SK-N-SH (cell line): ENCODE data around the gene FMNL2. TPM values are rescaled to one million over a fixed set of nuclear protein-coding genes. Genes with fewer than 3 reads are reported as not detected.

ENCODE experiments used
- CTCF ChIA-PET: fragments of 300-600, 350-600 bp; formaldehyde crosslinking; extraction: SDS; loops from one replicate; lab custom pipeline; 2021; lab: Yijun Ruan, JAX
- POLR2A ChIA-PET: fragments of 350-600 bp; sonication (Branson Sonifier 250); formaldehyde crosslinking; extraction: SDS; loops from one replicate; lab custom pipeline; 2020; ENCODE audit warnings: antibody characterized with exemption, inconsistent platforms; lab: Yijun Ruan, JAX
- DNase-seq: peaks from one replicate; pipeline ENCODE4 v3.0.0; 2012
- H2AFZ ChIP-seq: fragments of 200-600 bp; sonication (generic); 2 replicates; pipeline ENCODE4 v1.8.1; 2016; ENCODE audit warnings: antibody characterized with exemption, mild to moderate bottlenecking, low read depth
- H3F3A ChIP-seq: fragments of 200-600 bp; sonication (generic); replicated peaks from 2 replicates; pipeline ENCODE3; 2016; ENCODE audit warnings: antibody characterized with exemption, mild to moderate bottlenecking; ENCODE audit not compliant: insufficient read depth
- H3K27ac ChIP-seq, 2 experiments: fragments of 200-500 bp in 1 of 2; fragments of 200-600 bp in 1 of 2; sonication (Bioruptor generic) in 1 of 2; sonication (generic), shearing (Covaris generic) in 1 of 2; 2 replicates each; pipeline versions ENCODE4 v1.5.1 to v1.6.1; 2014 to 2016; ENCODE audit warnings: low read depth in 2 of 2, inconsistent platforms in 1 of 2, low read length in 1 of 2, mild to moderate bottlenecking in 1 of 2, mixed read lengths in 1 of 2
- H3K27me3 ChIP-seq: fragments of 200-600 bp; sonication (generic), shearing (Covaris generic); 2 replicates; pipeline ENCODE4 v1.6.1; 2016; ENCODE audit warnings: mixed run types; ENCODE audit not compliant: insufficient read depth
- H3K36me3 ChIP-seq, 2 experiments: fragments of 200-500 bp in 1 of 2; fragments of 200-600 bp in 1 of 2; sonication (Bioruptor generic) in 1 of 2; sonication (generic) in 1 of 2; replicated peaks in 1 of 2; 2 replicates each; pipeline versions ENCODE3 to v1.5.1; 2014 to 2016; ENCODE audit warnings: low read length in 1 of 2, mild to moderate bottlenecking in 1 of 2; ENCODE audit not compliant: insufficient read depth in 2 of 2, control insufficient read depth in 1 of 2
- H3K4me1 ChIP-seq, 2 experiments: fragments of 200-500 bp in 1 of 2; fragments of 200-600 bp in 1 of 2; sonication (Bioruptor generic) in 1 of 2; sonication (generic), shearing (Covaris generic) in 1 of 2; 2 replicates each; pipeline versions ENCODE4 v1.5.1 to v1.6.1; 2014 to 2016; ENCODE audit warnings: low read depth in 1 of 2, low read length in 1 of 2, mixed run types in 1 of 2; ENCODE audit not compliant: insufficient read depth in 2 of 2, control insufficient read depth in 1 of 2
- H3K4me2 ChIP-seq: fragments of 200-600 bp; sonication (generic), shearing (Covaris generic); 2 replicates; pipeline ENCODE4 v1.6.1; 2017; ENCODE audit warnings: mixed run types
- H3K4me3 ChIP-seq, 2 experiments: fragments of 200-500 bp in 1 of 2; fragments of 200-600 bp in 1 of 2; sonication (Bioruptor generic) in 1 of 2; sonication (generic), shearing (Covaris generic) in 1 of 2; 2 replicates each; pipeline versions ENCODE4 v1.5.1 to v1.8.1; 2014 to 2016; ENCODE audit warnings: low read depth in 2 of 2, inconsistent platforms in 1 of 2, low read length in 1 of 2, mild to moderate bottlenecking in 1 of 2, mixed read lengths in 1 of 2, moderate library complexity in 1 of 2
- H3K79me2 ChIP-seq: fragments of 200-600 bp; sonication (generic); 2 replicates; pipeline ENCODE4 v1.8.1; 2017; ENCODE audit warnings: mild to moderate bottlenecking; ENCODE audit not compliant: insufficient read depth
- H3K9ac ChIP-seq: fragments of 200-600 bp; sonication (generic); 2 replicates; pipeline ENCODE4 v1.6.1; 2017; ENCODE audit warnings: mixed run types
- H3K9me2 ChIP-seq: fragments of 200-600 bp; sonication (generic); 2 replicates; pipeline ENCODE4 v1.6.1; 2017; ENCODE audit warnings: mixed run types
- H3K9me3 ChIP-seq: fragments of 200-600 bp; sonication (generic); 2 replicates; pipeline ENCODE4 v1.6.1; 2017; ENCODE audit warnings: mixed run types, mild to moderate bottlenecking, moderate library complexity
- H4K20me1 ChIP-seq: fragments of 200-600 bp; sonication (generic); 2 replicates; pipeline ENCODE4 v1.6.1; 2017; ENCODE audit warnings: mild to moderate bottlenecking, mixed run types; ENCODE audit not compliant: insufficient read depth
- EP300 ChIP-seq, 2 experiments: IDR thresholded peaks; 2 replicates each; pipeline versions ENCODE4 v1.4.0 to v1.6.1; 2012; ENCODE audit warnings: borderline replicate concordance in 1 of 2, low read depth in 1 of 2, low read length in 1 of 2
- FOXM1 ChIP-seq: IDR thresholded peaks from 2 replicates; pipeline ENCODE4 v1.4.0; 2012; ENCODE audit warnings: low read depth, mild to moderate bottlenecking
- MXI1 ChIP-seq: IDR thresholded peaks from 2 replicates; pipeline ENCODE4 v1.6.1; 2012; ENCODE audit warnings: mild to moderate bottlenecking, low read depth, low read length, improper control_type of control experiment
- POLR2AphosphoS5 ChIP-seq: IDR thresholded peaks from 2 replicates; pipeline ENCODE4 v1.6.1; 2012; ENCODE audit warnings: low read depth, low read length
- WGBS: methylation state at CpG from one replicate; pipeline ENCODE4 v1.1.6; 2017; ENCODE audit warnings: low lambda C conversion rate; 5-methylcytosine and 5-hydroxymethylcytosine counted together
- polyA plus RNA-seq, 3 experiments: library from polyadenylated mRNA; depleted of rRNA; stranded (reverse); fragments of >200 nt; gene quantifications; 2 replicates each; pipeline ENCODE4 v1.2.3, GENCODE V29; 2012
- TF ChIP-seq, protein P1 (sequence below): IDR thresholded peaks from 2 replicates; pipeline ENCODE4 v1.6.1; 2012; ENCODE audit warnings: mild to moderate bottlenecking, low read depth, low read length, moderate library complexity
- TF ChIP-seq, protein P2 (sequence below): IDR thresholded peaks from 2 replicates; pipeline ENCODE4 v1.4.0; 2012; ENCODE audit warnings: low read depth
- TF ChIP-seq, protein P3 (sequence below): fragments of 150-350 bp; IDR thresholded peaks from 2 replicates; pipeline ENCODE4 v1.6.1; 2016; ENCODE audit warnings: mild to moderate bottlenecking, low read depth, low read length

Gene FMNL2
- polyA plus RNA-seq, 1 of the 3 experiments (the other 2 are of a cell fraction) = 14.5 TPM

DNA sequence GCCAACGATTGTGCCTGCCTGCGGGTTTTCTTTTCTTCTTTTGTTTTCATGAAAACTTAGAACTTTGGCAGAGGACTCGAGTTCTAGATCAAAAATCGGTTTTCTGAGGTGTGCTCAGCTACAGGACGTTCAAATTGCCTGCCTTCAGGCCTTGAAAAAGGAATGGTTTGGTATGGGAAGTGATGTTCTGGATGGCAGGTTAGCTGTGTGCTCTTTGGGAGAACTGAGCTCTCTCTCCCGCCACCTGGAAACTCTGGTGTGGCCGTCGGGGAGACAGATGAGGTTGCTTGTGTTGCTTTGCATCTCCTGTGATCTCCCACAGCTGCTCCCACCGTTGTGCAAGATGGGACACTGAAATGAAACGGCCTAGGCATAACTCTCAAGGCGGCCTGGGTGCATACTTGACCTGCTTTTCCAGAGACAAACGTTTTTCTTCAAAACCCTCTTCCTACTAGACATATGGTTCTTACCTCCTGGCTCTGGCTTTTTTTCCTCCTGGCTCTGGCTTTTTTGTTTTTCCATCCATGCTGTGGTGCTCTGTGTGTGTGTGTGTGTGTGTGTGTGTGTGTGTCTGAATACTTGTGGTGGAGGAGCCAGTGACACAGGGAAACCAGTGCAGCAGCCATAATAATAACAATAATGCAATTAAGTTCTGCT is 2.0 kb downstream of the FMNL2 start:
- Histone ChIP-seq H3K4me2 (peak overlapping the region; percentile 93), H4K20me1 (peaks cover 5% of the 10 kb centered on the region; the same call in 1 of the 2 replicates), H3K9ac (peak overlapping the region; percentile 68), H3F3A (no peaks in the 10 kb centered on the region), H3K9me2 (no peaks in the 10 kb centered on the region), H3K36me3 (no peaks in the 10 kb centered on the region), H3K9me3 (no peaks in the 10 kb centered on the region), H3K27me3 (no peaks in the 10 kb centered on the region), H2AFZ (peak overlapping the region; percentile 95), H3K4me3 (peak overlapping the region; percentile 81 to 90), H3K4me1 (peaks cover 4 to 7% of the 10 kb centered on the region in 2 experiments; a peak in 3 of 4 replicates), H3K79me2 (peaks cover 61% of the 10 kb centered on the region), H3K27ac (peak overlapping the region; percentile 52 to 83)
- TF ChIP-seq MXI1 (peak; percentile 68; the same call in 1 of the 2 replicates), POLR2AphosphoS5 (no peak)
- TF ChIP-seq, protein P1, sequence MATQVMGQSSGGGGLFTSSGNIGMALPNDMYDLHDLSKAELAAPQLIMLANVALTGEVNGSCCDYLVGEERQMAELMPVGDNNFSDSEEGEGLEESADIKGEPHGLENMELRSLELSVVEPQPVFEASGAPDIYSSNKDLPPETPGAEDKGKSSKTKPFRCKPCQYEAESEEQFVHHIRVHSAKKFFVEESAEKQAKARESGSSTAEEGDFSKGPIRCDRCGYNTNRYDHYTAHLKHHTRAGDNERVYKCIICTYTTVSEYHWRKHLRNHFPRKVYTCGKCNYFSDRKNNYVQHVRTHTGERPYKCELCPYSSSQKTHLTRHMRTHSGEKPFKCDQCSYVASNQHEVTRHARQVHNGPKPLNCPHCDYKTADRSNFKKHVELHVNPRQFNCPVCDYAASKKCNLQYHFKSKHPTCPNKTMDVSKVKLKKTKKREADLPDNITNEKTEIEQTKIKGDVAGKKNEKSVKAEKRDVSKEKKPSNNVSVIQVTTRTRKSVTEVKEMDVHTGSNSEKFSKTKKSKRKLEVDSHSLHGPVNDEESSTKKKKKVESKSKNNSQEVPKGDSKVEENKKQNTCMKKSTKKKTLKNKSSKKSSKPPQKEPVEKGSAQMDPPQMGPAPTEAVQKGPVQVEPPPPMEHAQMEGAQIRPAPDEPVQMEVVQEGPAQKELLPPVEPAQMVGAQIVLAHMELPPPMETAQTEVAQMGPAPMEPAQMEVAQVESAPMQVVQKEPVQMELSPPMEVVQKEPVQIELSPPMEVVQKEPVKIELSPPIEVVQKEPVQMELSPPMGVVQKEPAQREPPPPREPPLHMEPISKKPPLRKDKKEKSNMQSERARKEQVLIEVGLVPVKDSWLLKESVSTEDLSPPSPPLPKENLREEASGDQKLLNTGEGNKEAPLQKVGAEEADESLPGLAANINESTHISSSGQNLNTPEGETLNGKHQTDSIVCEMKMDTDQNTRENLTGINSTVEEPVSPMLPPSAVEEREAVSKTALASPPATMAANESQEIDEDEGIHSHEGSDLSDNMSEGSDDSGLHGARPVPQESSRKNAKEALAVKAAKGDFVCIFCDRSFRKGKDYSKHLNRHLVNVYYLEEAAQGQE = no peak
- TF ChIP-seq, protein P2, sequence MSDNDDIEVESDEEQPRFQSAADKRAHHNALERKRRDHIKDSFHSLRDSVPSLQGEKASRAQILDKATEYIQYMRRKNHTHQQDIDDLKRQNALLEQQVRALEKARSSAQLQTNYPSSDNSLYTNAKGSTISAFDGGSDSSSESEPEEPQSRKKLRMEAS = 0 out of 2 replicates have a peak, but pooled peaks have one; percentile 14
- 6% methylated on average over 9 of the region's 12 CpGs for WGBS
- peak; percentile 50 for DNase-seq
- POLR2A ChIA-PET = no interaction called here
- CTCF ChIA-PET = interaction anchor here (0.6 to 2.4 kb wide), 8 partner anchors 17 to 298 kb away, joined by 3 to 13 read pairs (median 6); no protein-coding TSS in a partner anchor

DNA sequence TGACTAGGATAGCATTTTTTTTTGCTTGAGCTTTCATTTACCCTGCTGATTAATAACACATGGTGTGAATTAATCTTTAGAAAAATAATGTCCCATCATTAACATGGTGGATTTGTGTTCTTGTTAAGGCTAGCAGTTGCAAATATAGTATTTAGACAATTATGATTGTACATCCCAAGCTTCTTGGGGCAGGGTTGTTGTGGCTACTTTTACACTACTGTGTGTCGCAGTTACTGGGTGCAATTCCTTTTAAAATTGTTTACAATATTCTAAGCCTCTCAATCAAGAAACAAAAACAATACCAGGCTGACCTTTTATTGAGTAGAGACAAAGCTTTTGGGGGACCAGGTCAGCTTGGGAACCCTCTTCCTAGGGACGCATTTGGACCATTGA is 2.5 kb downstream of the FMNL2 start:
- POLR2A ChIA-PET = no interaction called here
- H3F3A ChIP-seq = no peaks in the 10 kb centered on the region
- H3K4me1 ChIP-seq = peaks cover 4 to 7% of the 10 kb centered on the region in 2 experiments; a peak in 3 of 4 replicates
- WGBS = 91% methylated on average over 2 of the region's 2 CpGs
- H3K27me3 ChIP-seq = no peaks in the 10 kb centered on the region
- no peak for DNase-seq
- peaks cover 66% of the 10 kb centered on the region for H3K79me2 ChIP-seq
- H3K9me3 ChIP-seq = no peaks in the 10 kb centered on the region
- H3K4me2 ChIP-seq = peak overlapping the region; percentile 93; the same call in 1 of the 2 replicates
- peak in 1 of 2 experiments; percentile 37; a peak in 1 of 4 replicates for TF ChIP-seq EP300 (IDR thresholded peaks at IDR 0.05; ENCODE audit: borderline replicate concordance in 1 of 2, low read depth in 1 of 2, low read length in 1 of 2)
- TF ChIP-seq, protein P3, sequence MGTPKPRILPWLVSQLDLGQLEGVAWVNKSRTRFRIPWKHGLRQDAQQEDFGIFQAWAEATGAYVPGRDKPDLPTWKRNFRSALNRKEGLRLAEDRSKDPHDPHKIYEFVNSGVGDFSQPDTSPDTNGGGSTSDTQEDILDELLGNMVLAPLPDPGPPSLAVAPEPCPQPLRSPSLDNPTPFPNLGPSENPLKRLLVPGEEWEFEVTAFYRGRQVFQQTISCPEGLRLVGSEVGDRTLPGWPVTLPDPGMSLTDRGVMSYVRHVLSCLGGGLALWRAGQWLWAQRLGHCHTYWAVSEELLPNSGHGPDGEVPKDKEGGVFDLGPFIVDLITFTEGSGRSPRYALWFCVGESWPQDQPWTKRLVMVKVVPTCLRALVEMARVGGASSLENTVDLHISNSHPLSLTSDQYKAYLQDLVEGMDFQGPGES = no peak
- TF ChIP-seq FOXM1 = no peak
- TF ChIP-seq, all 33 proteins: peak for 1
- peak overlapping the region in 1 of 2 experiments; percentile 13; a peak in 1 of 4 replicates for H3K4me3 ChIP-seq
- CTCF ChIA-PET = interaction anchor here (0.6 to 1.8 kb wide), 4 partner anchors 159 to 290 kb away, joined by 3 to 7 read pairs (median 4); no protein-coding TSS in a partner anchor
- H3K9ac ChIP-seq = no peak overlapping the region
- no peaks in the 10 kb centered on the region for H3K36me3 ChIP-seq
- peak overlapping the region in 1 of 2 experiments; percentile 7; a peak in 1 of 4 replicates for H3K27ac ChIP-seq
- no peak overlapping the region for H2AFZ ChIP-seq
- H3K9me2 ChIP-seq = no peaks in the 10 kb centered on the region
- peaks cover 8% of the 10 kb centered on the region; the same call in 1 of the 2 replicates for H4K20me1 ChIP-seq
